ENCODE data around the gene TMEM40.

- TF ChIP-seq GATA2 (IDR thresholded peaks at IDR 0.05; ENCODE audit: low read depth, low read length), result no peak
- no peak for TF ChIP-seq GATA3 (IDR thresholded peaks at IDR 0.05; ENCODE audit: low read depth, low read length)
Observed at GRCh38 chr3:12724794-12725193, 34.3 kb downstream of the TMEM40 start.
